Glutamatergic neuron (in vitro differentiated cells): Measurements from ENCODE around the gene ZNF839. TPM values are rescaled to one million over a fixed set of nuclear protein-coding genes. Genes with fewer than 3 reads are reported as not detected.

ENCODE experiments used
- DNase-seq: peaks from one replicate; pipeline ENCODE4 v3.0.0; 2022
- H3K27ac Mint-ChIP-seq: one replicate; pipeline ENCODE4 v1.8.0; 2020; ENCODE audit warnings: mild to moderate bottlenecking, mixed read lengths, inconsistent platforms; ENCODE audit not compliant: unreplicated experiment
- H3K27me3 Mint-ChIP-seq: one replicate; pipeline ENCODE4 v1.8.0; 2020; ENCODE audit warnings: mild to moderate bottlenecking, moderate library complexity, mixed read lengths, inconsistent platforms; ENCODE audit not compliant: unreplicated experiment
- H3K36me3 Mint-ChIP-seq: one replicate; pipeline ENCODE4 v1.8.0; 2020; ENCODE audit warnings: mild to moderate bottlenecking, mixed read lengths, inconsistent platforms; ENCODE audit not compliant: unreplicated experiment
- H3K4me1 Mint-ChIP-seq: one replicate; pipeline ENCODE4 v1.8.0; 2020; ENCODE audit warnings: mild to moderate bottlenecking, low read depth, mixed read lengths, inconsistent platforms; ENCODE audit not compliant: unreplicated experiment
- H3K4me3 Mint-ChIP-seq: one replicate; pipeline ENCODE4 v1.8.0; 2020; ENCODE audit warnings: mild to moderate bottlenecking, mixed read lengths, inconsistent platforms; ENCODE audit not compliant: unreplicated experiment
- H3K9me3 Mint-ChIP-seq: one replicate; pipeline ENCODE4 v1.8.0; 2020; ENCODE audit warnings: mild to moderate bottlenecking, moderate library complexity, mixed read lengths, inconsistent platforms; ENCODE audit not compliant: unreplicated experiment
- total RNA-seq: library from RNA; stranded (reverse); fragmentation: NEBNext Ultra II Directional; extraction: Animal tissue kit (Norgen Biotek cat#: 25700); gene quantifications from one replicate; pipeline ENCODE4 v1.2.1, GENCODE V29; 2021; ENCODE audit not compliant: unreplicated experiment
- TF ChIP-seq, protein P1 (sequence below): fragments of 200-600 bp; sonication (generic); IDR thresholded peaks from one replicate; pipeline ENCODE4 v1.5.0; 2021; ENCODE audit not compliant: partially characterized antibody, unreplicated experiment

Gene ZNF839
- total RNA-seq, 1 donor from 2014 or later: 13.6 TPM

DNA sequence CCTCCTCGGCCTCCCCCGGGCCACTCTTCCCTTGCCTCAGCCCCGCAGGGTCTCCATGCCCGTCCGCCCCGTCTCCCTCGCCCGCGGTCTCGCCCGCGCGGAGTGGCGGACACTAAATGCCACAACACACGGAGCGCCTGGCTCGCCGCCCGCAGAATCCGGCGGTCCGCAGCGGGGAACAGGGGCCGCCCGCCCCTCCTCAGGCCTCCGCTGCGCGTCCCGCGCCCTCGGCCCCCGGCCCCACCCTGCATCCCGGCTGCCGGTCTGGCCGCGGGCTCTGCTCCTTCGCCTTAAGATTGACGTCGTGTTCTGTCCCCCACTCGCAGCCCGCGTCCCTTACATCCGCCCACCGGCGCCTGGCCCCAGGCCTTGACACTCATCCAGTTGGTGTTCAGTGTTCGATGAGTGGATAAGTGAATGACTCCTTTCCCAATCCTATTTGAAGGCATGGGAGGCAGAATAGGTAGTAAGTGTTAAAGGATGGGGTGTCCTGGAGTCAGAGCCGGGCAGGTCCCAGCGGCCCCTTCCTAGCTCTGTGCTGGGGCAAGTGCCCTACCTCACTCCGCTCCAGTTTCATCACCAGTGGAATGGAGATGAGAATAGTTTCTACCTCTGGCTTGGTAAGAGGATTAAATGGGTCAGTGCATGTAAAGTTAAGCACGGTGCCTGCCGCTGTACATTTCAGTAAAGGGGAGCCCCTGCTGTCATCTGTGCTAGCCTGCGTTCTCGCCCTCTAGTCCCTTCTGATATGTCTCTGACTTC is 43.8 kb downstream of the ZNF839 start:
- H3K4me3 Mint-ChIP-seq: no peak overlapping the region
- H3K27me3 Mint-ChIP-seq: no peaks in the 10 kb centered on the region
- TF ChIP-seq, protein P1, sequence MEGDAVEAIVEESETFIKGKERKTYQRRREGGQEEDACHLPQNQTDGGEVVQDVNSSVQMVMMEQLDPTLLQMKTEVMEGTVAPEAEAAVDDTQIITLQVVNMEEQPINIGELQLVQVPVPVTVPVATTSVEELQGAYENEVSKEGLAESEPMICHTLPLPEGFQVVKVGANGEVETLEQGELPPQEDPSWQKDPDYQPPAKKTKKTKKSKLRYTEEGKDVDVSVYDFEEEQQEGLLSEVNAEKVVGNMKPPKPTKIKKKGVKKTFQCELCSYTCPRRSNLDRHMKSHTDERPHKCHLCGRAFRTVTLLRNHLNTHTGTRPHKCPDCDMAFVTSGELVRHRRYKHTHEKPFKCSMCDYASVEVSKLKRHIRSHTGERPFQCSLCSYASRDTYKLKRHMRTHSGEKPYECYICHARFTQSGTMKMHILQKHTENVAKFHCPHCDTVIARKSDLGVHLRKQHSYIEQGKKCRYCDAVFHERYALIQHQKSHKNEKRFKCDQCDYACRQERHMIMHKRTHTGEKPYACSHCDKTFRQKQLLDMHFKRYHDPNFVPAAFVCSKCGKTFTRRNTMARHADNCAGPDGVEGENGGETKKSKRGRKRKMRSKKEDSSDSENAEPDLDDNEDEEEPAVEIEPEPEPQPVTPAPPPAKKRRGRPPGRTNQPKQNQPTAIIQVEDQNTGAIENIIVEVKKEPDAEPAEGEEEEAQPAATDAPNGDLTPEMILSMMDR: no peak
- H3K36me3 Mint-ChIP-seq: no peaks in the 10 kb centered on the region
- H3K27ac Mint-ChIP-seq: peak overlapping the region; percentile 74
- H3K9me3 Mint-ChIP-seq: peaks cover 6% of the 10 kb centered on the region
- peaks cover 10% of the 10 kb centered on the region for H3K4me1 Mint-ChIP-seq
- DNase-seq: no peak

DNA sequence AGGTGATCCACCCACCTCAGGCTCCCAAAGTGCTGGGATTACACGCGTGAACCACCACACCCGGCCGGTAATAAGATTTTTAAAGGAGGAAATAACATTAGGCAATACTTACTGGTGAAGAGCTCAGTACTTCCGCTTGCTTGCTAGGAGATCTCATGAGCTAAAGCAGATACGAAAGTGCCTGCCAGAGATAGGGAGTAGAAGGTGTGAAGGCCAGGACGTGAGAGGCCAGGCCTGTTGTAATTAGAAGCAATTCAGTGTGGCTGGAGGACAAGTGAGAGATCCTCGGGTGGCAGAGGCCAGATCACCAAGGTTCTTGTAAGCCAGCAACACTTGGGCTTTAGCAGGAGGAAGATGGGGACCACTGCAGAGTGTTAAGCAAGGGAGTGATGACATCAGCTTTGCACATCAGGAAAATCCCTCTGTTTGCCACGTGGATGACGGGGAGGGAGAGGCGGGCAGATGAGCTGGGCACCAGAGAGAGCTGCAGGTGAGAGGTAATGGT is 50.8 kb downstream of the ZNF839 start:
- TF ChIP-seq, protein P1: no peak
- no peak for DNase-seq
- H3K36me3 Mint-ChIP-seq: no peaks in the 10 kb centered on the region
- peaks cover 2% of the 10 kb centered on the region for H3K9me3 Mint-ChIP-seq
- H3K4me3 Mint-ChIP-seq: no peak overlapping the region
- H3K4me1 Mint-ChIP-seq: no peaks in the 10 kb centered on the region
- H3K27me3 Mint-ChIP-seq: no peaks in the 10 kb centered on the region
- no peak overlapping the region for H3K27ac Mint-ChIP-seq

DNA sequence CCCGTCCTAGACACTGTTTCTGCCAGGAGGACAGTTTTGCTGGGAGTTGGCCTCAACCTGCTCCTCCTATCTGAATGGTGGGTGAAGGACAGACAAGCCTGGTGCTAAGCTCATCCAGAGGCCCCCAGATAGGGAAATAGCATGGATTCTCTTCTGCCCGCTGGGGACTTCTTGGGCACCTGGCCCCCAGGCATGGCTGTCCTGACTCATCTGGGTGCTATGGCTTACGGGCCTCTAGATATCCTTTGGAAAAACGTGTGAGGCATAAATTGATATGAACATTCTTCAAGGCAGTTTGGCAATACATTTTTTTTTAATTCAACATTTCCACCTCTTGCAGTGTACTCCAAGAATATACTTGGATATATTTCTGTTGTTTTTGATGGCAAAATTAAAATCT is 51.8 kb downstream of the ZNF839 start:
- TF ChIP-seq, protein P1: no peak
- H3K27me3 Mint-ChIP-seq: no peaks in the 10 kb centered on the region
- H3K27ac Mint-ChIP-seq: no peak overlapping the region
- no peaks in the 10 kb centered on the region for H3K4me1 Mint-ChIP-seq
- no peak overlapping the region for H3K4me3 Mint-ChIP-seq
- H3K36me3 Mint-ChIP-seq: no peaks in the 10 kb centered on the region
- H3K9me3 Mint-ChIP-seq: peaks cover 2% of the 10 kb centered on the region
- DNase-seq: no peak

DNA sequence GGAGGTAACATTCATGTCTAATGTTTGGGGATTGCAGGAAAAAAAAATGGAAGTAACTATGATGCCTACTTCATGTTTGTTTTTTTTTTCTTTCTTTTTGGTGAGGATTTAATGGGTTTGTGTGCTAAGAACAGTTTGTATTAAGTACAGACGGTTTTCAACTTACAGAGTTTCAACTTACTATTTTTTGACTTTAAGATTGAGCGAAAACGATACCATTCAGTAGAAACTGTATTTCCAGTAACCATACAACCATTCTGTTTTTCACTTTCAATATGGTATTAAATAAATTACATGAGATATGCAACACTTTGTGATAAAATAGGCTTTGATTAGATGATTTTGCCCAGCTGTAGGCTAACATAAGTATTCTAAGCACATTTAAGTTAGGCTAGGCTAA is 53.6 kb downstream of the ZNF839 start:
- H3K4me1 Mint-ChIP-seq: no peaks in the 10 kb centered on the region
- H3K27ac Mint-ChIP-seq: no peak overlapping the region
- no peak for DNase-seq
- no peaks in the 10 kb centered on the region for H3K36me3 Mint-ChIP-seq
- H3K27me3 Mint-ChIP-seq: no peaks in the 10 kb centered on the region
- no peak overlapping the region for H3K4me3 Mint-ChIP-seq
- H3K9me3 Mint-ChIP-seq: peaks cover 2% of the 10 kb centered on the region
- TF ChIP-seq, protein P1: no peak

DNA sequence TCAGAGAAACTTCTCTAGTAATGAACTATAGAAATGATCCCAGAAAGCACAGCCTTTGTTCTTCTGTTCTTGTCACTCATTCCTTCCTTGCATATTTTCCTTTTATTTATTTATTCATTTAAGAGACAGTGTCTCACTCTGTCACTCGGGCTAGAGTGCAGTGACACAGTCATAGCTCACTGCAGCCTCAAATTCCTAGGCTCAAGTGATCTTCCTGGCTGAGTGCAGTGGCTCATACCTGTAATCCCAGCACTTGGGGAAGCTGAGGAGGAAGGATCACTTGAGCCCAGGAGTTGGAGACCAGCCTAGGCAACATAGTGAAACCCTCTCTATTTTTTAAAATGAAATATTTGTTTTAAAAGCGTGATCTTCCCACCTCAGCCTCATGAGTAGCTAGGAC is 54.7 kb downstream of the ZNF839 start:
- no peaks in the 10 kb centered on the region for H3K4me1 Mint-ChIP-seq

More for the DNA sequence above, 54.7 kb downstream of the ZNF839 start:
- no peak for DNase-seq
- Mint-ChIP-seq H3K9me3 (peaks cover 2% of the 10 kb centered on the region), H3K27me3 (no peaks in the 10 kb centered on the region), H3K27ac (no peak overlapping the region), H3K36me3 (no peaks in the 10 kb centered on the region), H3K4me3 (no peak overlapping the region)
- TF ChIP-seq, protein P1: no peak
